Thoracic aorta (tissue), 2 donors: ENCODE data around the gene GPR108. TPM values are rescaled to one million over a fixed set of nuclear protein-coding genes. Genes with fewer than 3 reads are reported as not detected.

Experiments
- ATAC-seq: fragments of 150-250 bp; one replicate; pipeline ENCODE4 v1.8.0; 2017; ENCODE audit warnings: low read depth; ENCODE audit not compliant: insufficient number of reproducible peaks, low FRiP score
- DNase-seq: peaks from one replicate; pipeline ENCODE4 v3.0.0-alpha.2; 2020; ENCODE audit warnings: low spot score
- H3K27ac ChIP-seq, 2 donors: fragments of 200-600 bp; sonication (generic); 1 replicate in 1 of 2; 2 replicates in 1 of 2; pipeline ENCODE4 v1.5.1; 2016; ENCODE audit warnings: mild to moderate bottlenecking in 2 of 2, moderate library complexity in 2 of 2
- H3K27me3 ChIP-seq: fragments of 200-600 bp; sonication (generic); replicated peaks from 2 replicates; pipeline ENCODE4 v1.6.0; 2016; ENCODE audit warnings: mild to moderate bottlenecking; ENCODE audit not compliant: insufficient read depth
- H3K36me3 ChIP-seq: fragments of 200-600 bp; sonication (generic); one replicate; pipeline ENCODE4 v1.5.1; 2016
- H3K4me1 ChIP-seq, 2 donors: fragments of 200-600 bp; sonication (generic); 1 replicate in 1 of 2; 2 replicates in 1 of 2; pipeline versions ENCODE4 v1.5.1 to v1.6.0; 2016; ENCODE audit warnings: low read depth in 2 of 2, mild to moderate bottlenecking in 1 of 2; ENCODE audit not compliant: control insufficient read depth in 1 of 2
- H3K4me3 ChIP-seq: fragments of 200-600 bp; sonication (generic); 2 replicates; pipeline ENCODE4 v1.5.1; 2016; ENCODE audit warnings: mild to moderate bottlenecking
- H3K9me3 ChIP-seq: fragments of 200-600 bp; sonication (generic); 2 replicates; pipeline ENCODE4 v1.5.1; 2016
- total RNA-seq, 2 donors: library from RNA; depleted of rRNA; stranded (reverse); fragments of >200 nt; gene quantifications; one replicate each; pipeline versions ENCODE4 v1.1.0 to v1.2.3, GENCODE V29; 2016
- TF ChIP-seq, protein P1 (sequence below): fragments of 200-600 bp; sonication (generic); IDR thresholded peaks from one replicate; pipeline ENCODE4 v1.5.1; 2019; ENCODE audit warnings: antibody characterized with exemption

Gene GPR108
- total RNA-seq, 2 donors from 2014 or later: 32.2 to 84.2 TPM

DNA sequence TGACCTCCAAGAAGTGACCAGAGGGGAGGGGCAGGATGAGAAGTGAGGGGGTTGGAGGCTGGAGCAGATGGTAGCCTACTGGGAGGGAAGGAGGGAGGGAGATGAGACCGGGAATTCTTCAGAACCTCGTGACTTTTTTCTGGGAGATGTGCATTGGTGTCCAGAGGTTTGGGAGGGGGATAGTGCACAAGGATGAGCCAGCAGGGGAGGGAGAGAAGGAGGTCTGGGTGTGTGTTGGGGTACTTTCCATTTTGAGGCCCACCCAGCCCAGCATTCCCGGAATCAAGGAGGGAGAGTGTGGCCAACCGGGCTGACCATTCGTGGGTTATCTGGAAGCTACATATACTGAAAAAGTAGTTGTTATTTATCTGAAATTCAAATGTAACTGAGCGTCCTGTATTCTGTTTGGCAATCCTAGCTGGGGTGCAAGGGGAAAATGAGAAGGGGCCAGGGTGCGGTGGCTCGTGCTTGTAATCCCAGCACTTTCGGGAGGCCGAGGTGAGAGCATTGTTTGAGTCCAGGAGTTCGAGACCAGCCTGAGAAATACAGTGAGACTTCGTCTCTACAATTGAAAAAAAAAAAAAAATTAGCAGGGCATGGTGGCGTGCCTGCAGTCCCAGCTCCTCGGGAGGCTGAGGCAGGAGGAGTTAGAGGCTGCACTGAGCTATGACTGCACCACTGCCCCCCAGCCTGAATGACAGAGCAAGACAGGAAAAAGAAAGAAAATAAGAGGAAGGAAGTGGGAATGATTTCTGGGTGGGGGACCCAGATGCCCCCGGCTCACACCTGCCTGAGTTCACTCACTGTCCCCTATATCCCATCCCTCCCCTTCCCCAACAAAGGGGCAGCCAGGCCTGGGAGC lies 12.5 kb downstream of the GPR108 start:
- Histone ChIP-seq H3K27ac (no peak overlapping the region), H3K9me3 (no peaks in the 10 kb centered on the region), H3K27me3 (no peaks in the 10 kb centered on the region), H3K36me3 (no peaks in the 10 kb centered on the region), H3K4me3 (no peak overlapping the region), H3K4me1 (peaks cover 4 to 5% of the 10 kb centered on the region in 2 donors)
- TF ChIP-seq, protein P1, sequence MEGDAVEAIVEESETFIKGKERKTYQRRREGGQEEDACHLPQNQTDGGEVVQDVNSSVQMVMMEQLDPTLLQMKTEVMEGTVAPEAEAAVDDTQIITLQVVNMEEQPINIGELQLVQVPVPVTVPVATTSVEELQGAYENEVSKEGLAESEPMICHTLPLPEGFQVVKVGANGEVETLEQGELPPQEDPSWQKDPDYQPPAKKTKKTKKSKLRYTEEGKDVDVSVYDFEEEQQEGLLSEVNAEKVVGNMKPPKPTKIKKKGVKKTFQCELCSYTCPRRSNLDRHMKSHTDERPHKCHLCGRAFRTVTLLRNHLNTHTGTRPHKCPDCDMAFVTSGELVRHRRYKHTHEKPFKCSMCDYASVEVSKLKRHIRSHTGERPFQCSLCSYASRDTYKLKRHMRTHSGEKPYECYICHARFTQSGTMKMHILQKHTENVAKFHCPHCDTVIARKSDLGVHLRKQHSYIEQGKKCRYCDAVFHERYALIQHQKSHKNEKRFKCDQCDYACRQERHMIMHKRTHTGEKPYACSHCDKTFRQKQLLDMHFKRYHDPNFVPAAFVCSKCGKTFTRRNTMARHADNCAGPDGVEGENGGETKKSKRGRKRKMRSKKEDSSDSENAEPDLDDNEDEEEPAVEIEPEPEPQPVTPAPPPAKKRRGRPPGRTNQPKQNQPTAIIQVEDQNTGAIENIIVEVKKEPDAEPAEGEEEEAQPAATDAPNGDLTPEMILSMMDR: no peak
- DNase-seq (no peak), ATAC-seq (no peak)

GRCh38 chr19:6723738-6724137 lies 13.6 kb downstream of the GPR108 start:
- DNase-seq (no peak), ATAC-seq (no peak)
- no peak overlapping the region for H3K4me3 ChIP-seq
- H3K4me1 ChIP-seq: peaks cover 4 to 5% of the 10 kb centered on the region in 2 donors
- no peaks in the 10 kb centered on the region for H3K27me3 ChIP-seq
- H3K36me3 ChIP-seq: no peaks in the 10 kb centered on the region
- TF ChIP-seq, protein P1: no peak
- H3K27ac ChIP-seq: no peak overlapping the region
- no peaks in the 10 kb centered on the region for H3K9me3 ChIP-seq

GRCh38 chr19:6723108-6723618 lies 14.2 kb downstream of the GPR108 start:
- peak overlapping the region; percentile 14 for H3K4me3 ChIP-seq
- no peaks in the 10 kb centered on the region for H3K27me3 ChIP-seq
- H3K27ac ChIP-seq: no peak overlapping the region
- no peaks in the 10 kb centered on the region for H3K9me3 ChIP-seq
- TF ChIP-seq, protein P1: no peak
- no peaks in the 10 kb centered on the region for H3K36me3 ChIP-seq
- peaks cover 4 to 5% of the 10 kb centered on the region in 2 donors for H3K4me1 ChIP-seq
- ATAC-seq (no peak), DNase-seq (no peak)

DNA sequence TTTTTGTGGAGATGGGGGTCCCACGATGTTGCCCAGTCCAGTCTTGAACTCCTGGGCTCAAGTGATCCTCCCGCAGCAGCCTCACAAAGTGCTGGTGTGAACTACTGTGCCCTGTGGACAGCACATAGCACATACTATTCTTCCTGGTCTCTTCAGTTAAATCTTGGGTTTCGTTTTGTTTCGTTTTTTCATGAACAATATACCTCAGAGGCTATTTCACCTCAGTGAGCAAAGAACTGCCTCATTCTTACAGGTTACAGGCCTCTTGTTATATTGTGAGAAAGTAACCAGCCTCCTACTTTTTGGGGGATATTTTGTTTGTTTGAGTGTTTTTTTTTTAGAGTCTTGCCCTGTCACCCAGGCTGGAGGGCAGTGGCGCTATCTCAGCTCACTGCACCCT lies 15.6 kb downstream of the GPR108 start:
- H3K36me3 ChIP-seq: no peaks in the 10 kb centered on the region
- H3K9me3 ChIP-seq: no peaks in the 10 kb centered on the region
- no peak overlapping the region for H3K27ac ChIP-seq
- DNase-seq (no peak), ATAC-seq (no peak)
- no peaks in the 10 kb centered on the region for H3K27me3 ChIP-seq
- TF ChIP-seq, protein P1: no peak
- H3K4me3 ChIP-seq: no peak overlapping the region
- H3K4me1 ChIP-seq: peaks cover 4 to 5% of the 10 kb centered on the region in 2 donors

DNA sequence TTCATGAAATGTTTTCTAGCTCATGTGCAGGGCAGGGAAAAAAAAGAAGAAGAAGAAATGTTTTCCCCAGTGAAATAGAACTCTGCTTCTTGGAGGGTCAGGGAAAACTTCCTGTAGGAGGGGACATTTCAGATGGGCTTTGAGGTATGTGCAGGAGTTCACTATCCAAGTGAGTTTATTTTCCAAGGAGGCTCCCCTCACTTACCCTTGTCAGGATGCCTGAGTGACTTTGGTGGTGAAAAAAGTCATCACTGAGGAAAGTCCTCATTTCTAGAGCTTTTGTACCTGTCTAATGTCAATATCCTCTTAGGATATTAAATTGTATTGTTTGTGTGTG lies 16.3 kb downstream of the GPR108 start:
- TF ChIP-seq, protein P1: no peak
- Histone ChIP-seq H3K36me3 (no peaks in the 10 kb centered on the region), H3K27ac (no peak overlapping the region), H3K4me3 (no peak overlapping the region), H3K4me1 (peaks cover 4 to 5% of the 10 kb centered on the region in 2 donors), H3K27me3 (no peaks in the 10 kb centered on the region), H3K9me3 (no peaks in the 10 kb centered on the region)
- no peak for ATAC-seq
- DNase-seq: no peak
